GM23248 (cell line): ENCODE results near the gene PINK1. TPM values are rescaled to one million over a fixed set of nuclear protein-coding genes. Genes with fewer than 3 reads are reported as not detected.
A peak's percentile ranks its signal among the peaks of the same experiment; 100 is the strongest.

Experiments
- DNase-seq: peaks from one replicate; pipeline ENCODE4 v3.0.0-alpha.2; 2015
- H2AFZ ChIP-seq: fragments of 200-600 bp; sonication (generic); 2 replicates; pipeline ENCODE4 v1.6.1; 2016; ENCODE audit warnings: antibody characterized with exemption
- H3F3A ChIP-seq: fragments of 200-600 bp; sonication (generic); 2 replicates; pipeline ENCODE4 v1.6.1; 2016; ENCODE audit warnings: mild to moderate bottlenecking, antibody characterized with exemption, mixed run types; ENCODE audit not compliant: insufficient read depth
- H3K27ac ChIP-seq: fragments of 200-600 bp; sonication (generic); 2 replicates; pipeline ENCODE4 v1.5.1; 2016; ENCODE audit warnings: mild to moderate bottlenecking
- H3K27me3 ChIP-seq: fragments of 200-600 bp; sonication (generic); replicated peaks from 2 replicates; pipeline ENCODE4 v1.6.1; 2016; ENCODE audit warnings: mild to moderate bottlenecking; ENCODE audit not compliant: insufficient read depth
- H3K36me3 ChIP-seq: fragments of 200-600 bp; sonication (generic); 2 replicates; pipeline ENCODE4 v1.6.1; 2016; ENCODE audit warnings: low read depth, mild to moderate bottlenecking
- H3K4me1 ChIP-seq: fragments of 200-600 bp; sonication (generic); 2 replicates; pipeline ENCODE4 v1.6.1; 2016; ENCODE audit warnings: mild to moderate bottlenecking; ENCODE audit not compliant: insufficient read depth
- H3K4me2 ChIP-seq: fragments of 200-600 bp; sonication (generic); one replicate; pipeline ENCODE4 v1.6.1; 2016; ENCODE audit warnings: mild to moderate bottlenecking; ENCODE audit not compliant: unreplicated experiment
- H3K4me3 ChIP-seq: fragments of 200-600 bp; sonication (generic); 2 replicates; pipeline ENCODE4 v1.5.1; 2016; ENCODE audit warnings: mild to moderate bottlenecking
- H3K79me2 ChIP-seq: fragments of 200-600 bp; sonication (generic); 2 replicates; pipeline ENCODE4 v1.6.1; 2016; ENCODE audit warnings: mild to moderate bottlenecking; ENCODE audit not compliant: insufficient read depth
- H3K9ac ChIP-seq: fragments of 200-600 bp; sonication (generic); 2 replicates; pipeline ENCODE4 v1.6.1; 2016; ENCODE audit warnings: mild to moderate bottlenecking
- H3K9me2 ChIP-seq: fragments of 200-600 bp; sonication (generic); 2 replicates; pipeline ENCODE4 v1.6.1; 2016; ENCODE audit warnings: mixed run types, mild to moderate bottlenecking, moderate library complexity; ENCODE audit not compliant: insufficient read depth
- H3K9me3 ChIP-seq: fragments of 200-600 bp; sonication (generic); one replicate; pipeline ENCODE4 v1.6.1; 2017; ENCODE audit warnings: low read depth
- H4K20me1 ChIP-seq: fragments of 200-600 bp; sonication (generic); 2 replicates; pipeline ENCODE4 v1.6.0; 2016; ENCODE audit not compliant: insufficient read depth
- EZH2 ChIP-seq: fragments of 200-600 bp; sonication (generic); IDR thresholded peaks from 2 replicates; pipeline ENCODE4 v1.6.1; 2018; ENCODE audit warnings: antibody characterized with exemption, mild to moderate bottlenecking; ENCODE audit not compliant: insufficient read depth, poor library complexity, severe bottlenecking
- EZH2phosphoT487 ChIP-seq: fragments of 200-600 bp; sonication (generic); IDR thresholded peaks from 2 replicates; pipeline ENCODE4 v1.6.1; 2018; ENCODE audit warnings: antibody characterized with exemption, moderate library complexity, mild to moderate bottlenecking, low read depth; ENCODE audit not compliant: insufficient read depth
- WGBS, 2 experiments: methylation state at CpG; one replicate each; pipeline ENCODE4 v1.1.6; 2015 to 2017; ENCODE audit warnings: low lambda C conversion rate in 2 of 2, low coverage in 1 of 2; ENCODE audit errors: missing lambda C conversion rate in 2 of 2; 5-methylcytosine and 5-hydroxymethylcytosine counted together
- in situ Hi-C: fragments of 300-500 bp; cut with MboI; formaldehyde crosslinking; loops from 2 replicates; pipeline ENCODE4 v1.15.0; 2020
- polyA plus RNA-seq: library from polyadenylated mRNA; unstranded; fragments of >200 nt; fragmentation: Nextera tagmentation; extraction: Ambion mirVana; gene quantifications from 2 replicates; pipeline ENCODE4 v1.2.1, GENCODE V29; 2016
- total RNA-seq: library from RNA; depleted of rRNA; stranded (reverse); fragments of >200 nt; shearing (Covaris generic); gene quantifications from 2 replicates; pipeline ENCODE4 v1.2.3, GENCODE V29; 2014

The PINK1 gene
- total and polyA plus RNA-seq, 2 experiments from 2014 or later = 102 to 151 TPM

DNA sequence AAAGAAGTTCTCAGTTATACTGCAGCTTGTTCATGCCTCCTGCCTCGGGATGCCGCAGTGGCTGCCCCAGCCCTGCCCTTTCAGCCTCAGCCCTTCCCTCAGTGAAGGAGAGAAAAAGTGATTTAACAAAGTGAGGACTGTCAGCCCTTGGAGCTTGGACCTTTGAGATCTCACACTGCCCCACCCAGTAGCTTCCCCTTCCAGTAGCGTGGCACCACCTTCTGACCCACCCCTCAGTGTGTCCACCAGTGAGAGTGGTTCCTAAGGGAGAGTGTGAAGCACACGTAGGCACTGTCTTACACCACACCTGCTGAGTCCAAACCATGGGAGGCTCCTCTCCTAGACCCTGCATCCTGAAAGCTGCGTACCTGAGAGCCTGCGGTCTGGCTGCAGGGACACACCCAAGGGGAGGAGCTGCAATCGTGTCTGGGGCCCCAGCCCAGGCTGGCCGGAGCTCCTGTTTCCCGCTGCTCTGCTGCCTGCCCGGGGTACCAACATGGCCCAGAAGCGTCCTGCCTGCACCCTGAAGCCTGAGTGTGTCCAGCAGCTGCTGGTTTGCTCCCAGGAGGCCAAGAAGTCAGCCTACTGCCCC, 44.5 kb upstream of the PINK1 start, which contains the start of gene CDA:
Gene CDA, plus strand, starts transcription at position 464 of the 592 bp plus-strand sequence. Its CDS starts 33 bp downstream, at position 497.
- no peaks in the 10 kb centered on the region for H3K36me3 ChIP-seq
- H2AFZ ChIP-seq = peak within 1 kb of the TSS; percentile 72
- DNase-seq = peak; percentile 29
- H4K20me1 ChIP-seq = no peaks in the 10 kb centered on the region
- no peaks in the 10 kb centered on the region for H3K9me3 ChIP-seq
- peak within 1 kb of the TSS; percentile 62 for H3K27ac ChIP-seq
- H3K4me1 ChIP-seq = peaks cover 32% of the 10 kb centered on the region
- H3K79me2 ChIP-seq = no peaks in the 10 kb centered on the region
- peak within 1 kb of the TSS; percentile 70 for H3K4me2 ChIP-seq
- no peaks in the 10 kb centered on the region for H3K27me3 ChIP-seq
- WGBS, 2 experiments = 50 to 55% methylated on average over 10 to 11 of the region's 11 CpGs
- H3K4me3 ChIP-seq = peak within 1 kb of the TSS; percentile 41
- peak within 1 kb of the TSS; percentile 41 for H3K9ac ChIP-seq
- H3F3A ChIP-seq = peaks cover 17% of the 10 kb centered on the region
- H3K9me2 ChIP-seq = no peaks in the 10 kb centered on the region
- TF ChIP-seq EZH2phosphoT487 = no peak
- no peak for TF ChIP-seq EZH2
- in situ Hi-C loops = no loop called here

DNA sequence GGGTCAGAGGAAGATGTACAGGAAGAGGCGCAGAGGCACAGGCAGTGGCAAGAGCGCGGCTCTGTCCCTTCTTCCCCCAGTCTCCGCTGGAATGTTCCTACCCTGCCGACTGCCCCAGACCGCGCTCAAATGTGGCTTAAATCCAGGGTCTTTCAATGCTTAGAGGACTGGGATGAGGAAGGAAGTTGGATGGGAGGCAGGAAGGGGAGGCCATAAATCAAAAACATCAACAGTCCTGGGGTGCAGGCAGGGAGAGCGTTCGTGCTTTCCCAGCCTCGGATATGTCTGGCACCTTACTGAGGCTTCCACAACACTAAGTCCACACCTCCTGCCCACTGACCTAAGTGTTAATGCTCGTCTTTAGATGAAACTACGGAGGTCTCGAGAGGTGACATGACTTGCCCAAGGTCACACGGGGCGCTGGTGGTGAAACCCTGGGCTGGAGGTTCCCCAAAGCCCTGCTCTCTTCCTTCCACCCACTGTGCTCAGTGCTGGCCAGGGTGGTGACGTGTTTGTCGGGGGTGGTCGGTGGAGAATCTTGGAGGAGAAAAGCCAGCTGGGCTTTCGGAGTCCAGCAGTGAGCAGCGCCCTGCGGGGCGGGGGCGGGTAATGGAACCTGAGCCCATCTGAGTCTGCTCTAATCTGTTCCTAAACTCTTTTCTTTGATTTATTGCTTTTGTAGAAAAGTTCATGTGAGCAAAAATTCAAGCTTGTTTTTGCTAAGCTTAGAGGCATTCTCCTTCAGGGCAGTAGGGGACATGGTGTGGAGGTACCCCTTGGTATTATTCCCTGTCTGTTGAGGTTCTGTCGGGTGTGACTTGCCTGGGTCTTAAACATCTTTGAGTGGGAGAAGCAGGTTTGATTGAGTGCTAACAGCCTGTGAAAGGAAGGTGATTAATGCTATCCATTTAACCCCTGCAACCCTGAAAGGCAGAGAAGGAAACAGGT, 43.7 kb upstream of the PINK1 start:
- WGBS, 2 experiments = 8 to 10% methylated on average over 24 of the region's 24 CpGs
- in situ Hi-C loops = no loop called here
- peaks cover 17% of the 10 kb centered on the region for H3F3A ChIP-seq
- H3K9ac ChIP-seq = peak overlapping the region; percentile 41
- DNase-seq = peak; percentile 84
- TF ChIP-seq EZH2 (no peak), EZH2phosphoT487 (no peak)
- H3K4me3 ChIP-seq = peak overlapping the region; percentile 41
- peaks cover 32% of the 10 kb centered on the region for H3K4me1 ChIP-seq
- no peaks in the 10 kb centered on the region for H4K20me1 ChIP-seq
- no peaks in the 10 kb centered on the region for H3K27me3 ChIP-seq
- H2AFZ ChIP-seq = peak overlapping the region; percentile 72
- H3K36me3 ChIP-seq = no peaks in the 10 kb centered on the region
- H3K27ac ChIP-seq = peak overlapping the region; percentile 55
- H3K9me3 ChIP-seq = no peaks in the 10 kb centered on the region
- H3K9me2 ChIP-seq = no peaks in the 10 kb centered on the region
- H3K4me2 ChIP-seq = peak overlapping the region; percentile 70
- no peaks in the 10 kb centered on the region for H3K79me2 ChIP-seq

DNA sequence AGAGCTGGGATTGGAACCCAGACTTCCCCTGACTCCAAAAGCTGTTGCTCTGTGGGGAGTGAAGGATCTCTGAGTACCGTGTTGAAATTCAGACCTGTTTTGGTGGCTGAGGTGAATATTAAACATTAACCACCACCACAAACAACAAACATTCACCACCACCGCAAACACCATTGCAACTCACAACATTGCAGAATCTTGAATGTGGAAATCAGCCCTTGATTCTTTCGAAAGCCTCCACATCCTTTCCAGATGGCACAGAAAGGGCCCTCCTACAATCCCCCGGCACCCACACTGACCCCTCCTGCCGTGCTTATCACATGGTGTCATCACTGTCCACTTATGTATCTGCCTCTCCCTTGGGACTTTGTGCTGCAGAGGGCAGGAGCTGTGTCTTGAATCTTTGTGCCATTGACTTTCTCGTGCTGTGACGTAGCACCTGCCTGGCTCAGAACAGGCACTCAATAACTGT, 42.9 kb upstream of the PINK1 start:
- WGBS, 2 experiments = 23 to 27% methylated on average over 7 of the region's 7 CpGs
- H3K9me2 ChIP-seq = no peaks in the 10 kb centered on the region
- H3F3A ChIP-seq = peaks cover 17% of the 10 kb centered on the region
- peak overlapping the region; percentile 41 for H3K4me3 ChIP-seq
- H3K9ac ChIP-seq = peak overlapping the region; percentile 41; the same call in 1 of the 2 replicates
- H4K20me1 ChIP-seq = no peaks in the 10 kb centered on the region
- H3K27ac ChIP-seq = peak overlapping the region; percentile 55
- H3K27me3 ChIP-seq = no peaks in the 10 kb centered on the region
- H3K4me2 ChIP-seq = peak overlapping the region; percentile 70
- in situ Hi-C loops = no loop called here
- TF ChIP-seq EZH2 = no peak
- TF ChIP-seq EZH2phosphoT487 = peak; percentile 79; the same call in 1 of the 2 replicates
- H2AFZ ChIP-seq = peak overlapping the region; percentile 72; the same call in 1 of the 2 replicates
- no peaks in the 10 kb centered on the region for H3K79me2 ChIP-seq
- DNase-seq = peak; percentile 82
- no peaks in the 10 kb centered on the region for H3K9me3 ChIP-seq
- H3K4me1 ChIP-seq = peaks cover 32% of the 10 kb centered on the region
- H3K36me3 ChIP-seq = no peaks in the 10 kb centered on the region

DNA sequence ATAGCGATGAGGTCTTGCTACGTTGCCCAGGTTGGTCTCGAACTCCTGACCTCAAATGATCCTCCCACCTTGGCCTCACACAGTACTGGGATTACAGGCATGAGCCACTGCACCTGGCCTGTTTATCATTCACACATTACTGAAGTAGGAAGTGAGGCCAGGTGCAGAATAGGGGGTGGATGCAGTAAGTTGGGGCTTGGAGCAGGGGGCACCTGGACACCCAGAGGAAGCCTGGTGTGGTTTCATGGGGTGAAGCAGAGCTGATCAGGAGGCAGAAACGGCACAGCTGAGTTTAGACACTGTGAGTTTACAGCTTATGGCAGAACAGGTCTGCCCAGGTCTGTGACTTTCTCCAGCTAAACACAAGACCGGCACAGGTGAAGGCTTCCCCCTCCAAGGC, 39.5 kb upstream of the PINK1 start:
- Histone ChIP-seq H3K9ac (no peak overlapping the region), H3K36me3 (no peaks in the 10 kb centered on the region), H4K20me1 (no peaks in the 10 kb centered on the region), H3K9me2 (no peaks in the 10 kb centered on the region), H3K79me2 (no peaks in the 10 kb centered on the region), H3K4me2 (no peak overlapping the region), H3K4me1 (peaks cover 21% of the 10 kb centered on the region), H3K27me3 (no peaks in the 10 kb centered on the region), H3K27ac (no peak overlapping the region), H2AFZ (no peak overlapping the region), H3K4me3 (no peak overlapping the region), H3F3A (peaks cover 7% of the 10 kb centered on the region; the same call in 1 of the 2 replicates), H3K9me3 (no peaks in the 10 kb centered on the region)
- DNase-seq = no peak
- TF ChIP-seq EZH2 (no peak), EZH2phosphoT487 (no peak)
- in situ Hi-C loops = no loop called here
- 96 to 97% methylated on average over 5 of the region's 5 CpGs for WGBS, 2 experiments
